Progenitor cell of endocrine pancreas (in vitro differentiated cells): ENCODE data around the gene EPG5. TPM values are rescaled to one million over a fixed set of nuclear protein-coding genes. Genes with fewer than 3 reads are reported as not detected.

Source experiments
- DNase-seq: peaks from one replicate; pipeline ENCODE4 v3.0.0; 2021; ENCODE audit warnings: low spot score; ENCODE audit not compliant: unreplicated experiment
- H3K27ac Mint-ChIP-seq: 2 replicates; pipeline ENCODE4 v1.8.0; 2021; ENCODE audit warnings: mild to moderate bottlenecking, moderate library complexity, mixed read lengths
- H3K27me3 Mint-ChIP-seq: 2 replicates; pipeline ENCODE4 v1.8.0; 2021; ENCODE audit warnings: mixed read lengths
- H3K36me3 Mint-ChIP-seq: 2 replicates; pipeline ENCODE4 v1.8.0; 2022; ENCODE audit warnings: mixed read lengths; ENCODE audit not compliant: insufficient read depth
- H3K4me1 Mint-ChIP-seq: 2 replicates; pipeline ENCODE4 v1.8.0; 2021; ENCODE audit warnings: low read depth, mixed read lengths
- H3K4me3 Mint-ChIP-seq: 2 replicates; pipeline ENCODE4 v1.8.0; 2021; ENCODE audit warnings: low read depth, mild to moderate bottlenecking, moderate library complexity, mixed read lengths
- H3K9me3 Mint-ChIP-seq: 2 replicates; pipeline ENCODE4 v1.8.0; 2021; ENCODE audit warnings: low read depth, mixed read lengths
- CTCF ChIP-seq: fragments of 200-600 bp; sonication (generic); IDR thresholded peaks from one replicate; pipeline ENCODE4 v1.5.0; 2021; ENCODE audit warnings: antibody characterized with exemption, mild to moderate bottlenecking; ENCODE audit not compliant: unreplicated experiment
- total RNA-seq: library from RNA; stranded (reverse); gene quantifications from 2 replicates; pipeline ENCODE4 v1.2.1, GENCODE V29; 2021

Gene EPG5
- total RNA-seq, 1 donor from 2014 or later, result 35.3 TPM

GRCh38 chr18:46008531-46008930 is 41.4 kb upstream of the EPG5 start:
- DNase-seq, result no peak
- Mint-ChIP-seq H3K36me3 (no peaks in the 10 kb centered on the region), H3K4me3 (no peak overlapping the region), H3K27ac (no peak overlapping the region), H3K4me1 (no peaks in the 10 kb centered on the region), H3K27me3 (no peaks in the 10 kb centered on the region), H3K9me3 (no peaks in the 10 kb centered on the region)
- TF ChIP-seq CTCF, result no peak

GRCh38 chr18:46007165-46007564 is 40.0 kb upstream of the EPG5 start:
- Mint-ChIP-seq H3K4me1 (no peaks in the 10 kb centered on the region), H3K9me3 (peaks cover 8% of the 10 kb centered on the region), H3K27ac (no peak overlapping the region), H3K36me3 (peaks cover 5% of the 10 kb centered on the region), H3K27me3 (no peaks in the 10 kb centered on the region), H3K4me3 (no peak overlapping the region)
- no peak for DNase-seq
- no peak for TF ChIP-seq CTCF

- no peaks in the 10 kb centered on the region for H3K4me1 Mint-ChIP-seq
- H3K27ac Mint-ChIP-seq, result no peak overlapping the region
- no peak overlapping the region for H3K4me3 Mint-ChIP-seq
- no peak for TF ChIP-seq CTCF
- no peaks in the 10 kb centered on the region for H3K27me3 Mint-ChIP-seq
- peaks cover 7% of the 10 kb centered on the region for H3K36me3 Mint-ChIP-seq
- peaks cover 17% of the 10 kb centered on the region for H3K9me3 Mint-ChIP-seq
- DNase-seq, result no peak
These were observed 35.8 kb upstream of the EPG5 start for GRCh38 chr18:46002934-46003333.

- Mint-ChIP-seq H3K36me3 (peaks cover 7% of the 10 kb centered on the region), H3K27ac (no peak overlapping the region), H3K4me1 (no peaks in the 10 kb centered on the region), H3K4me3 (no peak overlapping the region), H3K27me3 (no peaks in the 10 kb centered on the region), H3K9me3 (peaks cover 17% of the 10 kb centered on the region)
- DNase-seq, result no peak
- TF ChIP-seq CTCF, result no peak
These were observed 34.8 kb upstream of the EPG5 start for GRCh38 chr18:46001892-46002291.

GRCh38 chr18:46001074-46001473 is 33.9 kb upstream of the EPG5 start:
- H3K36me3 Mint-ChIP-seq, result peaks cover 7% of the 10 kb centered on the region

More at GRCh38 chr18:46001074-46001473, 33.9 kb upstream of the EPG5 start:
- no peaks in the 10 kb centered on the region for H3K27me3 Mint-ChIP-seq
- H3K9me3 Mint-ChIP-seq, result peaks cover 17% of the 10 kb centered on the region
- no peaks in the 10 kb centered on the region for H3K4me1 Mint-ChIP-seq
- TF ChIP-seq CTCF, result no peak
- no peak overlapping the region for H3K4me3 Mint-ChIP-seq
- DNase-seq, result no peak
- no peak overlapping the region for H3K27ac Mint-ChIP-seq
